Measurements from ENCODE around the gene LIN7A. TPM values are rescaled to one million over a fixed set of nuclear protein-coding genes. Genes with fewer than 3 reads are reported as not detected.

The LIN7A gene
- total RNA-seq, 6 experiments from 2014 or later, result 13.4 to 24.2 (median 23.0) TPM

GRCh38 chr12:80968326-80968725 is 30.6 kb upstream of the LIN7A start:
- Mint-ChIP-seq H3K27me3 (ENCODE audit: insufficient read depth) (no peaks in the 10 kb centered on the region; the same call in 1 of the 2 replicates), H3K36me3 (ENCODE audit: low read depth) (no peaks in the 10 kb centered on the region), H3K4me3 (no peak overlapping the region), H3K27ac (no peak overlapping the region), H3K9me3 (no peaks in the 10 kb centered on the region), H3K4me1 (ENCODE audit: low read depth) (no peaks in the 10 kb centered on the region)
- DNase-seq, result no peak
- no peak for TF ChIP-seq CTCF (IDR thresholded peaks at IDR 0.05)

GRCh38 chr12:80967565-80967964 is 29.8 kb upstream of the LIN7A start:
- Mint-ChIP-seq H3K4me1 (ENCODE audit: low read depth) (no peaks in the 10 kb centered on the region), H3K9me3 (no peaks in the 10 kb centered on the region), H3K27ac (no peak overlapping the region), H3K27me3 (ENCODE audit: insufficient read depth) (no peaks in the 10 kb centered on the region; the same call in 1 of the 2 replicates), H3K36me3 (ENCODE audit: low read depth) (no peaks in the 10 kb centered on the region), H3K4me3 (no peak overlapping the region)
- no peak for TF ChIP-seq CTCF (IDR thresholded peaks at IDR 0.05)
- DNase-seq, result no peak

- no peaks in the 10 kb centered on the region for H3K4me1 Mint-ChIP-seq (ENCODE audit: low read depth)
Observed at GRCh38 chr12:80966001-80966400, 28.3 kb upstream of the LIN7A start.

GRCh38 chr12:80958162-80958561 is 20.4 kb upstream of the LIN7A start:
- no peak for DNase-seq
- Mint-ChIP-seq H3K4me1 (ENCODE audit: low read depth) (no peaks in the 10 kb centered on the region), H3K27me3 (ENCODE audit: insufficient read depth) (peaks cover 2% of the 10 kb centered on the region), H3K9me3 (no peaks in the 10 kb centered on the region), H3K4me3 (no peak overlapping the region), H3K27ac (no peak overlapping the region), H3K36me3 (ENCODE audit: low read depth) (no peaks in the 10 kb centered on the region)
- TF ChIP-seq CTCF (IDR thresholded peaks at IDR 0.05), result no peak

More at GRCh38 chr12:80966001-80966400, 28.3 kb upstream of the LIN7A start:
- no peak for DNase-seq
- Mint-ChIP-seq H3K27ac (no peak overlapping the region), H3K4me3 (no peak overlapping the region), H3K27me3 (ENCODE audit: insufficient read depth) (no peaks in the 10 kb centered on the region; the same call in 1 of the 2 replicates), H3K36me3 (ENCODE audit: low read depth) (no peaks in the 10 kb centered on the region), H3K9me3 (no peaks in the 10 kb centered on the region)
- TF ChIP-seq CTCF (IDR thresholded peaks at IDR 0.05), result no peak

GRCh38 chr12:80954857-80955520 is 17.3 kb upstream of the LIN7A start:
- DNase-seq, result no peak
- Mint-ChIP-seq H3K27ac (no peak overlapping the region), H3K4me1 (ENCODE audit: low read depth) (no peaks in the 10 kb centered on the region), H3K36me3 (ENCODE audit: low read depth) (no peaks in the 10 kb centered on the region), H3K27me3 (ENCODE audit: insufficient read depth) (peaks cover 4% of the 10 kb centered on the region), H3K4me3 (no peak overlapping the region; the same call in 1 of the 2 replicates), H3K9me3 (no peaks in the 10 kb centered on the region)
- no peak for TF ChIP-seq CTCF (IDR thresholded peaks at IDR 0.05)
